GM18867 (cell line): ENCODE results near the gene CAMKV.
"Not testable (repeated sequence)": the region's sequence is repeated elsewhere in the genome, so short reads cannot be mapped to it uniquely, and the experiment has no call there.

Experiments used
- ATAC-seq: cut with Tn5 transposase; IDR thresholded peaks from one replicate; pipeline ENCODE4 v1.9.1; 2021; ENCODE audit warnings: mild to moderate bottlenecking, moderate library complexity; ENCODE audit not compliant: unreplicated experiment

The CAMKV gene

GRCh38 chr3:49856181-49857005 lies 13.3 kb downstream of the CAMKV start, which contains the start of gene TRAIP:
TSS of gene TRAIP (minus strand) at chr3:49856564. CDS start at chr3:49856453, 111 bp downstream.
- peak; percentile 92 for ATAC-seq

- no peak for ATAC-seq
Measured at GRCh38 chr3:49855662-49856061, 14.0 kb downstream of the CAMKV start.

GRCh38 chr3:49845694-49846093 lies 24.0 kb downstream of the CAMKV start:
- ATAC-seq, result no peak

GRCh38 chr3:49844464-49845183 lies 25.1 kb downstream of the CAMKV start:
- ATAC-seq, result no peak

- ATAC-seq, result no peak
Measured at GRCh38 chr3:49842843-49843517, 26.7 kb downstream of the CAMKV start.

- no peak for ATAC-seq
Measured at GRCh38 chr3:49841806-49842205, 27.9 kb downstream of the CAMKV start.

- no peak for ATAC-seq
Measured at GRCh38 chr3:49841126-49841696, 28.5 kb downstream of the CAMKV start.

GRCh38 chr3:49840388-49840787 lies 29.3 kb downstream of the CAMKV start:
- no peak for ATAC-seq

GRCh38 chr3:49839193-49839809 lies 30.4 kb downstream of the CAMKV start:
- no peak for ATAC-seq

GRCh38 chr3:49831341-49831740 lies 38.4 kb downstream of the CAMKV start:
- no peak for ATAC-seq

- no peak for ATAC-seq
Measured at GRCh38 chr3:49826016-49826415, 43.7 kb downstream of the CAMKV start.

- ATAC-seq, result not testable (repeated sequence)
Measured at GRCh38 chr3:49823131-49823530, 46.6 kb downstream of the CAMKV start.

- ATAC-seq, result no peak
Measured at GRCh38 chr3:49813497-49814174, 56.1 kb downstream of the CAMKV start, which contains the start of gene UBA7. TSS of gene UBA7 (minus strand) at chr3:49813953. CDS start at chr3:49813787, 166 bp downstream.

GRCh38 chr3:49812916-49813496 lies 56.7 kb downstream of the CAMKV start:
- no peak for ATAC-seq
